ENCODE measurements around the gene UBE2G1. TPM values are rescaled to one million over a fixed set of nuclear protein-coding genes. Genes with fewer than 3 reads are reported as not detected.

The UBE2G1 gene
- total RNA-seq, 4 donors from 2014 or later, result 27.3 to 54.0 (median 32.0) TPM

DNA sequence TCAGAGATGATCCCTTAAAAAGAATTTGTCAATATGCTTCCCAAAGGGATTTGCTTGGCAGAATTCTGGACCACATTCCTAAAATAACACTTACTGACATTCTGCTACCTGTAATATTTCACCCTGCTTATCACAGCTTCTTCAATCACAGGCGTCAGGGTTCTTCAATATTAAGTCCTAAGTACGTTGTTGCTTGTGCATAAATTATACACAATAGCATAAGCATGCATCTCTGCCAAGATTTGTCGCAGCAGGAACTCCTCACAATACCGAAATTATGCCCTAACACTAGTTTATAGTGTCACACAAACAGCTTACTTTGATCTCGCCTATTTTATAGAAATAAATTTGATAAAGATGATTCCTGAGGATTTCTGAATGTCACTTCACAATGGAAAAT, 48.9 kb downstream of the UBE2G1 start:
- TF ChIP-seq, protein P1, sequence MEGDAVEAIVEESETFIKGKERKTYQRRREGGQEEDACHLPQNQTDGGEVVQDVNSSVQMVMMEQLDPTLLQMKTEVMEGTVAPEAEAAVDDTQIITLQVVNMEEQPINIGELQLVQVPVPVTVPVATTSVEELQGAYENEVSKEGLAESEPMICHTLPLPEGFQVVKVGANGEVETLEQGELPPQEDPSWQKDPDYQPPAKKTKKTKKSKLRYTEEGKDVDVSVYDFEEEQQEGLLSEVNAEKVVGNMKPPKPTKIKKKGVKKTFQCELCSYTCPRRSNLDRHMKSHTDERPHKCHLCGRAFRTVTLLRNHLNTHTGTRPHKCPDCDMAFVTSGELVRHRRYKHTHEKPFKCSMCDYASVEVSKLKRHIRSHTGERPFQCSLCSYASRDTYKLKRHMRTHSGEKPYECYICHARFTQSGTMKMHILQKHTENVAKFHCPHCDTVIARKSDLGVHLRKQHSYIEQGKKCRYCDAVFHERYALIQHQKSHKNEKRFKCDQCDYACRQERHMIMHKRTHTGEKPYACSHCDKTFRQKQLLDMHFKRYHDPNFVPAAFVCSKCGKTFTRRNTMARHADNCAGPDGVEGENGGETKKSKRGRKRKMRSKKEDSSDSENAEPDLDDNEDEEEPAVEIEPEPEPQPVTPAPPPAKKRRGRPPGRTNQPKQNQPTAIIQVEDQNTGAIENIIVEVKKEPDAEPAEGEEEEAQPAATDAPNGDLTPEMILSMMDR (IDR thresholded peaks at IDR 0.05; ENCODE audit: low read depth), result no peak

DNA sequence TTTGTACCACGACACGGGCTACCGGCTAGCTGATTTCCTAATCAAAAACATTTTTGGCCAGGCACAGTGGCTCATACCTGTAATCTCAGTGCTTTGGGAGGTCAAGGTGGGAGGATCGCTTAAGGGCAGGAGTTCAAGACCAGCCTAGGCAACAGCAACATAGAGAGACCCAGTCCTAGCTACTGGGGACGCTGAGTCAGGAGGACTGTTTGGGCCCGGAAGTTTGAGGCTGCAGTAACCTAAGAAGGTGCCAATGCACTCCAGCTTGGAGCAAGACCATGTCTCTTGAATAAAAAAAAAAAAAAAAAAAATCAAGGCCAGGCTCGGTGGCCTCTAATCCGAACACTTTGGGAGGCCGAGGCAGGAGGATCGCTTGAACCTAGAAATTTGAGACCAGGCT, 49.8 kb downstream of the UBE2G1 start:
- TF ChIP-seq, protein P1 (IDR thresholded peaks at IDR 0.05; ENCODE audit: low read depth), result no peak

DNA sequence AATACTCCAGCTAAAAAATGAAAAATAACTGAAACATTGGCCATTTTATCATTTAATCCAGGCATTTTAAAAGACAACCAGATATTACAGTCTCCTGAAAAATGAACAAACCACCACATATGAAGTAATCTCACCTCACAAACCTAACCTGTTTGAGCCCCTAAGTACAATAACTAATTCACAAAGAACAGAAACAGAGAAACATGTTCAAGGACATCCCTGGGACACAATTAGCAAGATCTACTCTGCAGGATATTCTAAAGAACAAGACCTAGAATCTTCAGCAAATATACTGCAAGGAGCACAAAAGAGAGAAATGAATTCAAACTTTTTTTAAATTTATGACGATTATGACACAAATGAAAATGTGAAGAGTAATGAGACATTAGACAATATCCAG, 51.9 kb downstream of the UBE2G1 start:
- TF ChIP-seq, protein P1 (IDR thresholded peaks at IDR 0.05; ENCODE audit: low read depth), result no peak

DNA sequence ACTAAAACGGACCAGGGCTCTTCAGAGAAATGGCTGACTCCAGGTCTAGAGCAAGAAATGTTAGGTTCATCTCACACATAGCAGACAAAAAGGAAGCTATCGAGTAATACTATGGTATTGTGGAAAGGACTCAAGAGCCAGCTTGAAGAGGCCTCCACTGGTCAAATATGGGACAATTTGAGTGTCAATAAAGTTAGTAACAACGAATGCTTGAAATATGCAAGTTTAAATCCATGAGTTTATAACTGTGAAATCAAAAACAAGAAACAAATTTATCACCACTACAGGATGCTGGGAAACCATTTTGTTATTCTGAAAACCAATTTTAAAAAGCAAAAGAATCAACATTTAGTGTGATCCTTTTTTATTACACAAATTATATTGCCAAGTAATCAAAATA, 52.3 kb downstream of the UBE2G1 start:
- TF ChIP-seq, protein P1 (IDR thresholded peaks at IDR 0.05; ENCODE audit: low read depth), result no peak

DNA sequence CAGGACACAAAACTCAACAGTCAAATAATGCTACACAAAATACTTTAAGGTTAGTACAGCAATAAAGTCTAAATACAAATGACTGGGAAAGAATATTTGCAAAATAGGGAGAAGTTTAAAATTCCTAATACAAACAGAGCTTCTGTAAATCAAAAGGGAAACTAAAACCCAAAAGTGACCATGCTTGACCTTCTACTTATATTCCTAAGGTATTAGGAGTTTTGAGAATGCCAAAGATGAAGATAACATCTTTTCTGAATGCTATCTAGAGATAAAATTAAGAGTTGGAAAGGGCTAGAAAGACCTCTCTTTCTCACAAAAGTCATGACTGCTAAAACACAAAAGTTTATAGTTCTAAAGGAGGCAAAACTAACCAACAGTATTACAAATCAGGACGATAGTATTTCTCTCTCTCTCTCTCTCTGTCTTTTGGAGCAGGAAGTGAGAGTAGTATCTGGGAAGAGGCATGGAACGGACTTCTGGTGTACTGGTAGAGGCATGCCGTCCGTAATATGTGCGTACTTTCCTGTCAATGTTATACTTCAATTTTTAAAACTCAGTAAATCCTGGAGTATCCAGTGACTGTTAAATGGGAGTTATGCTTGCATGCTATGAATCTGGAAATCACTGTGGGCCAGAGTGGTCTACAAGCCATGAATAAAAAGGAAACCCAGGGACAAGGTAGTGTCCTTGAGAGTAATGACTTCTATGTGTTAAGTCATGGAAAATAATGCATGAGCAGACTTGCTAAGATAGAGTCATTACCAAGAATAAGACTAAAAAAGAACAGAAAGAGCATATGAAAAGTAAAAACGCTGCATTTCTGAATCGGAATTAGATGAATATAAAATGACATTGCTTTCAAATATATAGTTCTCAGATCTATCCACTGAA, 53.0 kb downstream of the UBE2G1 start:
- TF ChIP-seq, protein P1 (IDR thresholded peaks at IDR 0.05; ENCODE audit: low read depth), result no peak

DNA sequence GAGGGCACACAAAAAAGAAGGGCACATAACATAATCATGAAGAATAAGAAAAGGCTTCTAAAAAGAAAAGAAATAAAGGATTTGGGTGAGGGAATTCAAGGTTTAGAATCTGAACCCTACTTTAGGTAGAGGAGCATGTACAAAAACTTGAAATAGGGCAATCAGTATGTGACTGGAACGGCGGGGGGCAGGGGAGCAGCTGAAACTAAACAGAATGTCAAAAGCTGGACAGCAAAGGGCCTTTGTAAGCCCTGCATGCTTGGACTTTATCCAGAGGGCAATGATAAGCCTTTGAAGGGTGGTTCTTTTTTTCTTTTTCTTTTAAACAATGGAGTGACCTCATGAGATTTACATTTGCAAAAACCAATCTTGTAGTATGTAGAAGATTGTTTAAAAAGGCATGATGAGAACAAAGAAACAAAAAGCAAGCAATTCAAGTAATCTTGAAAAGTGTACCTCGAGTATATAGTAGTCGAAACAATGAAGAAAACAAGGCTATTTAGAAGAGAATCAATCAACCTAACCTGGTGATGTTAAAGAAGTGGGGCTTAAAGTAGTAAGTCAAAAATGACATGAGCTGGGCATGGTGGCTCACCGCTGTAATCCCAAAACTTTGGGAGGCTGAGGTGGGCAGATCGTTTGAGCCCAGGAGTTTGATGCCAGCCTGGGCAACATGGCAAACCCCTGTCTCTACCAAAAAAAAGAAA, 56.0 kb downstream of the UBE2G1 start:
- TF ChIP-seq, protein P1 (IDR thresholded peaks at IDR 0.05; ENCODE audit: low read depth), result no peak

DNA sequence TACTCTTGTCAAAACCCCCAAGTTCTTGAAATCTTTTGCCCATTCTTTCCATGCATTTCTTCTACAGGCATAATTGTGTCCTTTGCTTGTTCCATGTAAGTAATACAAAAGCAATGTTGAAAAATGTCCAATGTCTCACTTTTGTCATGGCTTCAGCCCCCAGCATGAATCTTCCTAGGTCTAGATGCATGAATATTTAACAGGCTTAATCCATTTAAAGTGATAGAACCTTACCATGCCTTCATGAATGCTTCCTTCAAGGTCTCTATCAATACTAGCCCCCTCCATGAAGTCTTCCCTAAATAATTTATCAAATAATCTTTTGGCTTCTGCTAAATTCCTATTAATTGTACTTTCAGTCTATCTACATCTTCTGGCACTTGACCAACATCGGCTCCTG, 56.6 kb downstream of the UBE2G1 start:
- TF ChIP-seq, protein P1 (IDR thresholded peaks at IDR 0.05; ENCODE audit: low read depth), result no peak

Data from subcutaneous adipose tissue (tissue), 4 donors.